T-helper 17 cell (primary cell): Measurements from ENCODE around the gene OR10W1. TPM values are rescaled to one million over a fixed set of nuclear protein-coding genes. Genes with fewer than 3 reads are reported as not detected.

Experiments used
- total RNA-seq, 4 donors: library from RNA in 2 of 4; stranded (reverse) in 2 of 4; gene quantifications; one replicate each; pipeline ENCODE4 v1.2.3 and lab custom pipeline; 2022 to 2026

The OR10W1 gene
- total RNA-seq, 2 donors from 2014 or later = not detected

Other genes with a start within 250 kb of the OR10W1 start
- gene OR9Q1, start 244.4 kb downstream of the OR10W1 start, total RNA-seq = not detected
- not detected for gene OR6Q1, start 237.3 kb downstream of the OR10W1 start, total RNA-seq
- not detected for gene OR9I1, start 142.7 kb downstream of the OR10W1 start, total RNA-seq
- gene OR9Q2, start 79.2 kb downstream of the OR10W1 start, total RNA-seq = not detected
- gene OR1S2, start 64.1 kb downstream of the OR10W1 start, total RNA-seq = not detected
- not detected for gene OR1S1, start 55.5 kb downstream of the OR10W1 start, total RNA-seq
- not detected for gene OR10Q1, start 39.3 kb downstream of the OR10W1 start, total RNA-seq
- not detected for gene OR5B17, start 90.8 kb upstream of the OR10W1 start, total RNA-seq
- gene OR5B3, start 138.6 kb upstream of the OR10W1 start, total RNA-seq = not detected
- gene OR5B2, start 159.9 kb upstream of the OR10W1 start, total RNA-seq = not detected
- gene OR5B12, start 174.0 kb upstream of the OR10W1 start, total RNA-seq = under 1 TPM in 1 of 2 donors, not detected in 1; 0.30 TPM
- under 1 TPM; 0.32 to 0.50 TPM for gene OR5B21, start 239.8 kb upstream of the OR10W1 start, total RNA-seq